Measurements from ENCODE around the gene COPE. TPM values are rescaled to one million over a fixed set of nuclear protein-coding genes. Genes with fewer than 3 reads are reported as not detected.

Gene COPE
- total and polyA plus RNA-seq, 2 of the 8 experiments (the other 6 are each of a cell fraction or from before 2014, with no cell fraction given): 178 to 356 TPM

DNA sequence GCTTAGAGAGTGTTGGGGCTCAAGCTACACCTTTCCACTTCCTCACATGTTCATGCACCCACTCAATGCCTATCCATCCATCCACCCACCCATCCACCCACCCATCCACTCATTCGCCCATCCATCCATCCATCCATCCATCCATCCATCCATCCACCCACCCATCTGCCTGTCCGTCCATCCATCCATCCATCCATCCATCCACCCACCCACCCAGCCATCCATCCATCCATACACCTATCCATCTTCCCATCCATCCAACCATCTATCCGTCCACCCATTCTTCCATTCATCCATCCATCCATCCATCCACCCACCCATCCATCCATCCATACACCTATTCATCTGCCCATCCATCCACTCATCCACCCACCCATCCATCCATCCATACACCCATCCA lies 34.9 kb upstream of the COPE start:
- H3K18ac ChIP-seq (ENCODE audit: extremely low read depth, low read length): no peak overlapping the region
- H4K20me1 ChIP-seq (replicated peaks in 1 of 2; ENCODE audit: control insufficient read depth in 1 of 2, insufficient read depth in 2 of 2, low read length in 2 of 2): peaks cover 0 to 5% of the 10 kb centered on the region in 2 experiments
- no peak overlapping the region for H2AFZ ChIP-seq (ENCODE audit: low read length)
- FAIRE-seq (no peak), DNase-seq (ENCODE audit: low read depth in 1 of 2, low spot score in 2 of 2) (no peak)
- peaks cover 13% of the 10 kb centered on the region; the same call in 1 of the 2 replicates for H3K23me2 ChIP-seq (ENCODE audit: low read depth, low read length)
- no peak overlapping the region for H3K4me3 ChIP-seq (ENCODE audit: extremely low read depth in 1 of 4, insufficient read depth in 2 of 4, low read depth in 3 of 4, low read length in 4 of 4)
- H3K14ac ChIP-seq (ENCODE audit: insufficient read length): no peak overlapping the region
- no peak overlapping the region for H2BK120ac ChIP-seq (replicated peaks; ENCODE audit: low read depth, low read length)
- no peak overlapping the region for H4K5ac ChIP-seq (ENCODE audit: insufficient read length, low read depth, low read length)
- no peak overlapping the region for H2BK12ac ChIP-seq (ENCODE audit: low read depth, low read length)
- POLR2A ChIA-PET (ENCODE audit: partially characterized antibody): interaction anchor here (0.6 to 2.4 kb wide), 7 partner anchors 8 to 36 kb away, joined by 3 to 10 read pairs (median 3); no protein-coding TSS in a partner anchor
- H4K91ac ChIP-seq (replicated peaks; ENCODE audit: insufficient read length, low read length): no peak overlapping the region
- no peak overlapping the region for H3K27ac ChIP-seq (ENCODE audit: low read depth, low read length)
- no peak overlapping the region for H3K4me2 ChIP-seq (ENCODE audit: insufficient read depth in 1 of 2, low read depth in 2 of 2, low read length in 2 of 2)
- H3K23ac ChIP-seq (ENCODE audit: insufficient read length): no peak overlapping the region
- no peak overlapping the region for H2BK5ac ChIP-seq (ENCODE audit: low read depth, low read length)
- no peak overlapping the region for H3K56ac ChIP-seq (replicated peaks; ENCODE audit: insufficient read length, low read depth, low read length)
- H2BK20ac ChIP-seq (ENCODE audit: low read length): no peak overlapping the region
- no peaks in the 10 kb centered on the region for H3K79me2 ChIP-seq (ENCODE audit: control insufficient read depth in 1 of 2, insufficient read depth in 2 of 2, low read length in 2 of 2)
- H2AK5ac ChIP-seq (ENCODE audit: low read depth, low read length): no peak overlapping the region
- no peak overlapping the region for H2BK15ac ChIP-seq (ENCODE audit: low read length)
- no peaks in the 10 kb centered on the region for H3K4me1 ChIP-seq (replicated peaks in 1 of 4; ENCODE audit: control insufficient read depth in 3 of 4, insufficient read depth in 4 of 4, low read length in 3 of 4)
- H3K27me3 ChIP-seq (replicated peaks in 1 of 4; ENCODE audit: control insufficient read depth in 3 of 4, extremely low read depth in 1 of 4, insufficient read depth in 3 of 4, low read length in 3 of 4): no peaks in the 10 kb centered on the region
- H4K8ac ChIP-seq (ENCODE audit: extremely low read depth, insufficient read depth, low read length): no peak overlapping the region
- WGBS, 2 experiments (ENCODE audit: extremely low coverage in 1 of 2, insufficient coverage in 1 of 2, insufficient read length in 1 of 2, insufficient replicate concordance in 2 of 2, low coverage in 1 of 2, low lambda C conversion rate in 2 of 2, missing lambda C conversion rate in 1 of 2): 83 to 100% methylated on average over 1 to 3 of the region's 3 CpGs
- H3K79me1 ChIP-seq (ENCODE audit: low read depth, low read length): peaks cover 2% of the 10 kb centered on the region; the same call in 1 of the 2 replicates
- H3K4ac ChIP-seq (replicated peaks; ENCODE audit: insufficient read length, low read depth, low read length): no peak overlapping the region
- no peak overlapping the region for H3K9ac ChIP-seq (replicated peaks in 1 of 4; ENCODE audit: extremely low read depth in 1 of 4, low read depth in 3 of 4, low read length in 3 of 4)
- no peaks in the 10 kb centered on the region for H3K36me3 ChIP-seq (ENCODE audit: control insufficient read depth in 2 of 4, insufficient read depth in 4 of 4, low read length in 3 of 4)
- CTCF ChIA-PET (ENCODE audit: partially characterized antibody): interaction anchor here (0.6 to 0.9 kb wide), 2 partner anchors 10 to 44 kb away, joined by 3 to 4 read pairs; no protein-coding TSS in a partner anchor
- no peaks in the 10 kb centered on the region for H3K9me3 ChIP-seq (ENCODE audit: insufficient read depth in 2 of 2, low read depth in 1 of 2, low read length in 1 of 2)
- no peak for TF ChIP-seq SIX5 (IDR thresholded peaks at IDR 0.05; ENCODE audit: low read depth, low read length)
- TF ChIP-seq CHD1 (IDR thresholded peaks at IDR 0.05; ENCODE audit: low read depth, low read length): no peak
- no peak for TF ChIP-seq RNF2 (IDR thresholded peaks at IDR 0.05; ENCODE audit: borderline replicate concordance, low read depth, low read length, missing control alignments, poor library complexity, severe bottlenecking)
- no peak for TF ChIP-seq CHD2 (IDR thresholded peaks at IDR 0.05; ENCODE audit: low read length)
- TF ChIP-seq POLR2A (IDR thresholded peaks at IDR 0.05; ENCODE audit: control extremely low read depth in 1 of 2, low read depth in 2 of 2, low read length in 2 of 2): no peak
- no peak for TF ChIP-seq BRCA1 (IDR thresholded peaks at IDR 0.05; ENCODE audit: low read depth, low read length)
- no peak for TF ChIP-seq KDM4A (IDR thresholded peaks at IDR 0.05; ENCODE audit: low read depth, low read length, severe bottlenecking)
- TF ChIP-seq GTF2F1 (IDR thresholded peaks at IDR 0.05; ENCODE audit: borderline replicate concordance, low read depth, low read length): no peak
- TF ChIP-seq HDAC6 (IDR thresholded peaks at IDR 0.05; ENCODE audit: low read depth, low read length): no peak
- no peak for TF ChIP-seq RBBP5 (IDR thresholded peaks at IDR 0.05; ENCODE audit: borderline replicate concordance, low read depth, low read length)
- TF ChIP-seq SIRT6 (IDR thresholded peaks at IDR 0.05; ENCODE audit: low read length): no peak
- no peak for TF ChIP-seq TEAD4 (IDR thresholded peaks at IDR 0.05; ENCODE audit: low read depth, low read length)
- no peak for TF ChIP-seq CBX8 (IDR thresholded peaks at IDR 0.05; ENCODE audit: borderline replicate concordance, low read depth, low read length)
- TF ChIP-seq, protein P1, sequence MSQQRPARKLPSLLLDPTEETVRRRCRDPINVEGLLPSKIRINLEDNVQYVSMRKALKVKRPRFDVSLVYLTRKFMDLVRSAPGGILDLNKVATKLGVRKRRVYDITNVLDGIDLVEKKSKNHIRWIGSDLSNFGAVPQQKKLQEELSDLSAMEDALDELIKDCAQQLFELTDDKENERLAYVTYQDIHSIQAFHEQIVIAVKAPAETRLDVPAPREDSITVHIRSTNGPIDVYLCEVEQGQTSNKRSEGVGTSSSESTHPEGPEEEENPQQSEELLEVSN (IDR thresholded peaks at IDR 0.05): no peak
